Erythroblast (primary cell): ENCODE data around the gene HOXD8.

Experiments
- DNase-seq, 2 experiments: peaks; one replicate each; lab custom pipeline; 2025; lab: John Stamatoyannopoulos, UW
- GATA1 ChIP-seq: IDR thresholded peaks from 2 replicates; pipeline ENCODE4 v1.6.1; 2011; ENCODE audit warnings: low read depth, mild to moderate bottlenecking, control low read depth, low read length, moderate library complexity
- POLR2A ChIP-seq: IDR thresholded peaks from 2 replicates; pipeline ENCODE4 v1.6.1; 2011; ENCODE audit warnings: mild to moderate bottlenecking, low read length

The HOXD8 gene

GRCh38 chr2:176112375-176113302 is 16.9 kb upstream of the HOXD8 start:
- TF ChIP-seq POLR2A (no peak), GATA1 (no peak)
- DNase-seq, result no peak

DNA sequence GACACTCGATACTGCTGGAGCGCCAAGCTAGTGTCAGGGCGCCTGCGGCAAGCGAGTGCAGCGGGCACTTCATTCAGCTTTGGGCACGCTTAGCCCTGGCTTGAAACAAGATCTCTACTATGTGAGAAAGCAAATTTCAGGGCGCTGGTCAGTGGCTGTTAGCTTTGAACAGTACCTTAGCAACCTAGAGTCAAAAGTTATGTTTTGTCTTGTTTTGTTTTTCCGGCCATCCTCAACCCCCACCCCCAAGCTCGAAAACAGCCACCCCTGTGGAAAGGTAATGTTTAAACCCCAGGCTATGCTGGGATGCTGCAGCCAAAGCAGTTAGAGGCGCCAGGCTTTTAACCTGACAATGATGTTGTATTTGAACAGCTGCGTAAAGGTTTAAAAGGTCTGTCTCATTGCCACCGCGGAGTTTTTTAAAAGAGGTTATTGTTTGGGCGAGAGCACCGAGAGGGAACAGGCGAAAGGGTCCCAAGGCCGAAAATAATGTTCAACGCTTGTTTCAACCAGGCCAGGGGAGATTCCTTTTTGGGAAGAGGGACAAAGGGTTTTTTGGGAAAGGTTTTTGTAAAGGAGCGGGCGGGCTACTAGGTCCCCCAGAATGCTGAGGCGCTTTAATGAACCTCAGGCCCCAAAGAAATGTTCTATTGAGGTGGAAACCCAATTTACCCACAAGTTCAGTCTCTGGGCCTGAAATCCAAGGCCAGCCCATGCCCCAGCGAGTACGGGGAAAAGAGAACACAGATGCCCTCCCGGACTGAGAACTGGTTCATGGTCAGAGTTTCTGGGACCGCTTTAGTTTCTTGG is 15.2 kb upstream of the HOXD8 start:
- DNase-seq, result no peak
- TF ChIP-seq GATA1 (no peak), POLR2A (no peak)

DNA sequence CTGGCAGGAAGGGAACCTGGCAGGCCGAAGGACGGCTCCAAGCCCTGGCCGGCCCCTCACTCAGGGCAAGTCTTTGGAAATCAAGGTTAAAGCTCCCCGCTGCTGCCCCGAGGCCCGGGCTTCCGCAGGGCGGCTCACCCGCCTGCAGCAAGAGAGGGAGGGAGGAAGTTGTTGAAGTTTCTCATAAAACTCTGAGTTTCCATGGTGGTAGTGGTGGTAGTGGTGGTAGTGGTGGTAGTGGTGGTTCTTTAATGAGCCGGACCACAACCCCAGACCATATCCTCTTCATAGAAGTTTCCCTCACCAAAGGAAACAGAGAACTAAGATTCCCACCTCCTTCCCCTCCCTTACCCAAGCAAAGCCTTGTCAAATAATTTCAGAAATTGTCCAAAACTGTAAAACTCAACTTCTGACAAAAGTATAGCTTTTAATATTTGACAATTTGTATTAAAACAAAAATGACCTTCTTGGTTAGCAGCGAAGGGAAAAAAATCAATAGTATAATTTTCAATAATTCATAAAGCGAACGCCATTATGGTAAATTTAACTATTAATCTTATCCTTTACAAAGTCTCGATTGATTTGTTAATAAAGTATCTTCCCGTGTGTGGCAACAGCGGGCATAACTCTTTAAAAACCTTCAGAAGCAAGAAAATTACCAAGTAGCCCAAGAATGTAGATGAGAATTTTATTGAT is 14.4 kb upstream of the HOXD8 start:
- no peak for DNase-seq
- TF ChIP-seq POLR2A, result no peak
- TF ChIP-seq GATA1, result no peak

DNA sequence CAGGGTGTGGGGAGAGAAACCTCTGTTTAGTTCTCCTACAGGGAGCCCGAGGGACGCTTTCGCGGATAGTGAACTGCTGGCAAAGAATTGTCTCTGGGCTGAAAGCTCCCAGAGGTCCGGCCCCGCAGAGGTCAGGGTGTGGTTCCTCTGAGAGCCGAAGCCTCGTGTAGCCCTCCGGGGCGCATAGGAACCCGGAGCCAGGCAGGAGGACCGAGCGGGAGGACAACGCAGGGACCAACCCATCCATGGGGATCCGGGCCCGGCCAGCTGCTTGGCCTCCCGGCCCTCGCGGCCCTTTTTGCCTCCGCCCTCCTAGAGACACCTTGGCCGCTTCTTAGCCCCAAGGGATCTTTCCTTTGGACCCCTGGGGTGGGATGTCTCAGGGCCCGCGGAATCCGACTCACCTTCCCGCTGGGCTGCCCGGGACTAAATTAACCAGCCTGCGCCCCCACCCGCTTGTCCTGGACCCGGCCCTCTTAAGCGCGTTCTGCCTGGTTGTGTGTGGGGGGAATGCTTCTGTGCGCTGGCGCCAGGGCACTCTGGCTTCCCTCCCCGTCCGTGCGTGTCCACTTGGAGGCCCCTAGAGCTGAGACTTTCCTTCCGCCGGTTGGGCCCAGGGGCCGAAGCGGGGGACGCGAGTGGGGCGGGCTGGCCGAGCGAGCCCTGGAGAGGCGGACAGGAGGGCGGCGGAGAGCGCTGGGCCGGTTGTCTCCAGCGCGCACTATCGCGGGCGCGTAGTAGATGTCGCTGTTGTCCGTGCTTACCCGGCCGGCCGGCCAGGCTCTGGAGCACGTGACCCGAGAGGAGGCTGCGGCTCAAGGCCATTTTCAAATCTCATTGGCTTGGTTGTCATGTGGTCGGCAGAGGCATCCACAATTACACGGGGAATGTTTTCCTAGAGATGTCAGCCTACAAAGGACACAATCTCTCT is 13.4 kb upstream of the HOXD8 start, which contains the start of gene HOXD10:
Gene HOXD10 (plus strand): TSS at position 896 of the 931 bp plus-strand sequence. CDS start 56 bp downstream, outside the sequence.
- no peak for TF ChIP-seq GATA1
- TF ChIP-seq POLR2A, result no peak

DNA sequence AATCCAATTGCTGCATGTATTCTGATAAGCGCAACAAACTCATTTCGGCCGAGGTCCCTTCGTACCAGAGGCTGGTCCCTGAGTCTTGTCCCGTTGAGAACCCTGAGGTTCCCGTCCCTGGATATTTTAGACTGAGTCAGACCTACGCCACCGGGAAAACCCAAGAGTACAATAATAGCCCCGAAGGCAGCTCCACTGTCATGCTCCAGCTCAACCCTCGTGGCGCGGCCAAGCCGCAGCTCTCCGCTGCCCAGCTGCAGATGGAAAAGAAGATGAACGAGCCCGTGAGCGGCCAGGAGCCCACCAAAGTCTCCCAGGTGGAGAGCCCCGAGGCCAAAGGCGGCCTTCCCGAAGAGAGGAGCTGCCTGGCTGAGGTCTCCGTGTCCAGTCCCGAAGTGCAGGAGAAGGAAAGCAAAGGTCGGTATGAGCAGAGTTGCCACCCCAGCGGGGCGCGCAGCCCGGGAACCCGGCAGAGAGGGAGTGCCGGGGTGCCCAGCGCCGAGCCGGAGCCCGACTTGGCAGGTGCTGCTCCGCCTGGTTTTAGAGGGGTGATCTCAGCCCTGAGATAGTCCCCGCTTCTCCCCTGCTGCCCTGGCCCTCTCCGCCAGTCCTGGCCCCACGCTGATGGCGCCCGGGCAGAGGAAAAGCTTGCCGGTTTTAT is 12.2 kb upstream of the HOXD8 start:
- TF ChIP-seq POLR2A, result no peak
- TF ChIP-seq GATA1, result no peak

More for the DNA sequence above, 13.4 kb upstream of the HOXD8 start, which contains the start of gene HOXD10:
- DNase-seq, result peak; percentile 27 to 32

GRCh38 chr2:176117823-176118371 is 11.6 kb upstream of the HOXD8 start:
- no peak for DNase-seq
- TF ChIP-seq GATA1, result no peak
- TF ChIP-seq POLR2A, result no peak

More for the DNA sequence above, 12.2 kb upstream of the HOXD8 start:
- no peak for DNase-seq

- TF ChIP-seq GATA1 (no peak), POLR2A (no peak)
- peak; percentile 63 to 74 for DNase-seq
These were observed 10.7 kb upstream of the HOXD8 start for GRCh38 chr2:176118601-176119339.

DNA sequence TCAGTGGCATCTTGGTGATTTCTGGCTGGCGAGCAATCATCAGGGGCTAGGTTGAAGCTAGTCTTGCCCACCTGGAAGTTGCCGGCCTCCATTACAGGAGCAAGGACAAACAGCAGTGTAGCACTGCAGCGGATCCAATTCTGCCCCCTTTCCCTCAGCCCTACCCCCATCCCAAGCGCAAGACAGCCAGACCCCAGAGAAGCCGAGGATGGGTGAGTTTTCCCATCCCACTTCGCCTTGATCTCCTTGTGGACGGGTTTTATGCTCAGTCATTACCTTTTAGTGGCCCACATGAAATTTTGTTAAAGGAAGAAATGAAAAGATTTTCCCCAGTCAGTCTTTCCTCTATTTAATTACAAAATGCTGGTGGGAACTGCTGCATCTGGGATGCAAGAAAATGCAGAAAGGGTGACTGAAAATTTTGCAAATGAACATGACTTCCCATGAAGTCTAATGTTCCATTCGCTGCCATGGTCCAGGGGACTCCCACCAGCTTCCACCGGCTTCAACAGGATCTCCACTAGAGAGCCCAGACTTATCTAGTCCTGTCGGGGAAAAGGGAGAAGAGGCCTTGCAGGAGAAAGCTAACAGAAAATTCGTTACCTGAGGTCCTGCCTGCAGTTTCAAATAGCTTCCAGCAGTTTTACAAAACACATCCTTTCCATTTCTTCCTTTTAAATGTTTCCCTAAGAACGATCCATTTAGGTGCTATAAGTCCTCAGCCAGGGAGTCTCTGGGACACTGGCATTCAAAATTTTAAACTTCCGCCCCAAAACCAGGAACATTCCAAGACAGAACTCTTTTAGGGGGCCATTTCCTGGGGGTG is 8.9 kb upstream of the HOXD8 start:
- TF ChIP-seq GATA1 (no peak), POLR2A (no peak)
- no peak for DNase-seq

GRCh38 chr2:176121190-176122051 is 8.1 kb upstream of the HOXD8 start:
- no peak for DNase-seq
- TF ChIP-seq GATA1 (no peak), POLR2A (no peak)

DNA sequence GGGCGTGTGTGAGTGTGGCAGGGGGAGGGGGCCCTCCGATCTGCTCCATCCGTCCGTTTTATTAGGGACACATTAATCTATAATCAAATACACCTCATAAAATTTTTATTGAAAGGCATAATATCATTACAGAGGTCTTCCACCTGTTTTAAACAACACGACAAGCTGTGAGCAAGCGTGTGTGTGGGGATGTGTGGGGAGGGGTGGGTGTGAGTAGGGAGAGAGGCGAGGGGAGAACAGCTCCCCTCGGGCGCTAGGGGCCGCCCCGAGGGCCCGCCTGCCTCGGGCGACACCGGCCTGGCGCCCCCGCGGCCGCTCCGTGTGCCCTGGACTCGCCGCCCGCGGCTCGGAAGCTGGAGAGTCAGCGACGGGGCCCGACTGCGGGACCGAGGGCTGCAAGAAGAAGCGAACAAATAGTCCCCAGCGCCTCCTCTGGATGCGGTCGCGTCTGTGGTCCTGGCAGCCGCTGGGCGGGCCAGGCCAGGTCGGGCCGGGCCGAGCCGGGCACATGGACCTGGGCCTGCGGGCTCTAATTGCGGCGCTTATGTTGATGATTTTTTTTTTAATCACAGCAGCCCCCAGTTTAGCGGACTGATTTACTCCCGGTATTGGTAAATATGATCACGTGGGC is 7.3 kb upstream of the HOXD8 start:
- DNase-seq, result peak; percentile 25 to 27
- TF ChIP-seq POLR2A (no peak), GATA1 (no peak)
